HTR-8/SVneo (cell line): ENCODE results near the gene APOBEC3G.
"Not testable (repeated sequence)": the region's sequence is repeated elsewhere in the genome, so short reads cannot be mapped to it uniquely, and the experiment has no call there.

Source experiments
- DNase-seq: peaks from one replicate; pipeline ENCODE4 v3.0.0; 2011; ENCODE audit warnings: low spot score, mixed read lengths; ENCODE audit not compliant: insufficient read length
- FAIRE-seq: peaks from 2 replicates; lab custom pipeline; 2011; peaks lifted over from hg19 to GRCh38; lab: Jason Lieb, UNC

APOBEC3G gene

DNA sequence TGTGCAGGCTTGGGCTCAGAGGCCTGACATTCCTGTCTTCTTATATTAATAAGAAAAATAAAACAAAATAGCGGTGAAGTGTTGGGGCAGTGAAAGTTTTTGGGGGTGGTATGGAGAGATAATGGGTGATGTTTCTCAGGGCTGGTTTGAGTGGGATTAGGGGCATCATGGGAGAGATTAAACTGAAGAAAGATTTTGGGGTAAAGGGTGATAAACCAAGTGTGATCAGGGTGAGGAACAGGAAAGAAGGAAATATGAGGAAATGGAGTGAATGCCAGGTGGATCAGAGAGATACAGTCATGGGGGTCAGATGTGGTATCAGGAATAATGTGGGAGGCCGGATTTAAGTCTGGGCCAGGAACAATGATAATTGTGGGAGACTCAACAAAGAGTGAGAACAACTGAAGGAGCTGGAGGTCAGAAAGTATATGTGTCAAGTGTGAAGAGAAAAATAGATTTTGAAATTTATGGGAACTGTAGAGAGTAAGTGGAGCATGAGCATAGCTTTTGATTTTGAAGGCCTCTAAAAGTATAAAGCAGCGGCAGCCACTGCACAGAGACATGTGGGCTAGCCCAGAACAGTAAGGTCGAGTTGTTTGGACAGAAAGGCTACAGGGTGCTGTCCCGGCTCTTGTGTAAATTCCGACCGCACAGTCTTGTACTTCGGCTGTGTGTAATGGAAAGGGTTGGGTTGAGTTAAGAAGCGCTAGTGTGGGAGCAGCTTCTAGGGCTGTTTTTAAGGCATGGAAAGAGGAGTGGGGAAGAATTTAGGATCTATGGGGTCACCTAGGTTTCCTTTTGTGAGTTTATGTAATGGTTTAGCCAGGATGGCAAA lies 10.4 kb upstream of the APOBEC3G start:
- not testable (repeated sequence) for DNase-seq, FAIRE-seq

GRCh38 chr22:39068033-39068785 lies 8.9 kb upstream of the APOBEC3G start:
- no peak for FAIRE-seq

GRCh38 chr22:39070186-39070585 lies 6.9 kb upstream of the APOBEC3G start:
- FAIRE-seq = no peak
- no peak for DNase-seq

More at GRCh38 chr22:39068033-39068785, 8.9 kb upstream of the APOBEC3G start:
- DNase-seq = no peak

DNA sequence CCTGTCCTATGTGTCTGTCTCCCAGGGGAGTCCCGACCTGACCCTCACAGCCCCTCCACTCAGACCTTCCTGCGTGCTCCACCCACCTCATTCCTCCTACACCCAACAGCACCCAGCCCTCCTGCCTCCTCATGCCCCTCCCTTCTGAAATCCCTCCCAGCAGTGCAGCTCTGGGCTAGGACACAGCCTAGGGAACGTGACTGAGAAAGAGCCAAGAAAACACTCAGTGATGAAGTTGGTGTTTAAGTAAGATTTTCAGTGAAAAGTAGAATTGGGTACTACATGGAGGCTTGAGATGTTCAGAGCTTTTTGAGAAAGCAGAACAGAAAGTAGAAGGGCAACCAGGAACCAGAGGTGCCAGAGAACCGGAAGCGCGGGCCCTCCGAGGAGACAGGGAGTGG lies 4.5 kb upstream of the APOBEC3G start:
- FAIRE-seq = not testable (repeated sequence)

GRCh38 chr22:39073981-39074380 lies 3.1 kb upstream of the APOBEC3G start:
- no peak for DNase-seq
- no peak for FAIRE-seq

More for the DNA sequence above, 4.5 kb upstream of the APOBEC3G start:
- not testable (repeated sequence) for DNase-seq

DNA sequence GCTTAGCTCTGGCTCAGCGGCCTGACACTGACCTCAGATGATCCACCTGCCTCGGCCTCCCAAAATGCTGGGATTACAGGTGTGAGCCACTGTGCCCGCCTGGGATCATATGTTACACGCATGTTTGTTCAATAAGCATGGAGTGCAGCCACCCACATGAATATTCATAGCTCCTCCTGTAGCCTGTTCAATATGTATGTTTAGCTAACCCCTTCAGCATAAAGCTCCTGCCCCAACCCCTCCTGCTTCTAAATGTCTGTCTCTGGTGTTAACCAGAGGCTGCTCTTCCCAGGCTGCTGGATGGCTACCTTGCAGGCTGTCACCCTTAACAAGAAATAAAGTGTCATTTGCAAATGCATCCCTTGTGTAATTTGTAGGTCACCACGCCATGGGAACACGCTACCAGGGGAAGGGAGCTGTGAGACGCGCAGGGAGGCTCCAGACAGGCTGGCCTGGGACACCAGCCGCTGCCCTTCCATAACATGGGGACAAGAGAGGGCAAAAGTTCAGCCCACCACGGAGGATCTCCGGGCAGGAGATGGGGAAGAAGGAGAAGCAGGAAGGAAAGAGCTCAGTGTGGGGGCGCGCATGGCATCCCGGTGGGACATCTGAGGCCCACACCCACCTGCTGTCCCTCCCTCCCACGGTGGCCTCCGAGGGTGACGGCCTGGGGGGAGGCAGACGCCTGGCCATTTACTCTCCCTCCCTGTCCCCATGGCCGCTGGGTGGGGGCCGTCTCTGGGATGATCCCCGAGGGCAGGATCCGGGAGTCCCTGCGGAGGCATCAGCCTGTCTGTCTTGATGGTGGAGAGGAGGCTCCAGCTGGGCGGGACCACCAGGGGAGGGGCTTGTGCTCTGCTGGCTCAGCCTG lies 685 bp upstream of the APOBEC3G start:
- not testable (repeated sequence) for FAIRE-seq, DNase-seq

- not testable (repeated sequence) for DNase-seq, FAIRE-seq
These were observed 837 bp downstream of the APOBEC3G start for GRCh38 chr22:39077912-39078311.

GRCh38 chr22:39078329-39078728 lies 1.3 kb downstream of the APOBEC3G start:
- DNase-seq (no peak), FAIRE-seq (no peak)

DNA sequence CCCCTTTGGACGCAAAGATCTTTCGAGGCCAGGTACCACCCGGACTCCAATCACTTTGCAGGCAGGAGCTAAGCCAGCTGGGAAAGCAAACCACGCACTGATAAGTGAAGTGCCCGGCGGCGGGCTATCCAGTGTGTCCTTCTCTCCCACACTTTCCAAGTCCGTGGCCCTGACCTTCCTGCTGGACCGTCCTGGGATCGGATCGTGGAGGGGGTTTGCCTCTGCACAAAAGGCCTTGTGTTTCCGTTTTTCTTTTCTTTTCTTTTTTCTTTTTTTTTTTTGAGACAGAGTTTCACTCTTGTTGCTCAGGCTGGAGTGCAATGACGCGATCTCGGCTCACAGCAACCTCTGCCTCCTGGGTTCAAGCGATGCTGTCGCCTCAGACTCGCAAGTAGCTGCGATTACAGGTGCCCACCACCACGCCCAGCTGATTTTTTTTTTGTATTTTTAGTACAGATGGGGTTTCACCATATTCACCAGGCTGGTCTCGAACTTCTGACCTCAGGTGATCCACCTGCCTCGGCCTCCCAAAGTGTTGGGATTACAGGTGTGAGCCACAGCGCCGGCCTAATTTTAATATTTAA lies 2.1 kb downstream of the APOBEC3G start:
- FAIRE-seq, DNase-seq: not testable (repeated sequence)

- DNase-seq = no peak
- FAIRE-seq = peak; percentile 4
These were observed 3.1 kb downstream of the APOBEC3G start for GRCh38 chr22:39080052-39080762.

DNA sequence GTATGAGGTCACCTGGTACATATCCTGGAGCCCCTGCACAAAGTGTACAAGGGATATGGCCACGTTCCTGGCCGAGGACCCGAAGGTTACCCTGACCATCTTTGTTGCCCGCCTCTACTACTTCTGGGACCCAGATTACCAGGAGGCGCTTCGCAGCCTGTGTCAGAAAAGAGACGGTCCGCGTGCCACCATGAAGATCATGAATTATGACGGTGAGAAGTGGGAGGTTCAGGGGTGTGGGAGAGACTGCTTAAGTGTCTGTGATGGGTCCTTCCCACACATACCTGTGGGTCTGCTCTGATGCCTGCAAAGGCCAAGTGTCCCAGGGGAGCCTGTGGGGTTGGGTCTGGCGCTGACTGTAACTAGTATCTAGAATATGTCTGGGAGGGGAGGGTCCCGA lies 3.9 kb downstream of the APOBEC3G start:
- DNase-seq = no peak
- no peak for FAIRE-seq

DNA sequence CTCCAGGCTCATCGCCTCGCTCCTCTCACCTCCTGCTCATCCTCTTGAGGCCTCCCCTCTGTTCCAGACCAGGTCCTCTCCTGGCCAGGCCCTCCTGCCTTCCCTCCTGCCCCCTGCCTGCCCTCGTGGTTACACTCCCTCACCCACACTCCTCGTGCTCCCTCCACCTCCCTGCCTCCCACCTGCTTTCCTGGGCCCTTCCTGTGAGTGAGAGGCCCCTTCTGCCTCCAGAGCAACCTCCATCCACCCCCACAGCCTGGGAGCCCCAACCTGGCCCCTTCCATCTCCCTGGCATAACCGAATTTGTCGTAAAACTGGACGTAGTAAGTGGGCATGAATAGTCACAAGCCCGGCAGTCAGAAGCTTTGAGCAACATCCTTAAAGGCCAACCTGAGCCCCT lies 4.5 kb downstream of the APOBEC3G start:
- no peak for FAIRE-seq

DNA sequence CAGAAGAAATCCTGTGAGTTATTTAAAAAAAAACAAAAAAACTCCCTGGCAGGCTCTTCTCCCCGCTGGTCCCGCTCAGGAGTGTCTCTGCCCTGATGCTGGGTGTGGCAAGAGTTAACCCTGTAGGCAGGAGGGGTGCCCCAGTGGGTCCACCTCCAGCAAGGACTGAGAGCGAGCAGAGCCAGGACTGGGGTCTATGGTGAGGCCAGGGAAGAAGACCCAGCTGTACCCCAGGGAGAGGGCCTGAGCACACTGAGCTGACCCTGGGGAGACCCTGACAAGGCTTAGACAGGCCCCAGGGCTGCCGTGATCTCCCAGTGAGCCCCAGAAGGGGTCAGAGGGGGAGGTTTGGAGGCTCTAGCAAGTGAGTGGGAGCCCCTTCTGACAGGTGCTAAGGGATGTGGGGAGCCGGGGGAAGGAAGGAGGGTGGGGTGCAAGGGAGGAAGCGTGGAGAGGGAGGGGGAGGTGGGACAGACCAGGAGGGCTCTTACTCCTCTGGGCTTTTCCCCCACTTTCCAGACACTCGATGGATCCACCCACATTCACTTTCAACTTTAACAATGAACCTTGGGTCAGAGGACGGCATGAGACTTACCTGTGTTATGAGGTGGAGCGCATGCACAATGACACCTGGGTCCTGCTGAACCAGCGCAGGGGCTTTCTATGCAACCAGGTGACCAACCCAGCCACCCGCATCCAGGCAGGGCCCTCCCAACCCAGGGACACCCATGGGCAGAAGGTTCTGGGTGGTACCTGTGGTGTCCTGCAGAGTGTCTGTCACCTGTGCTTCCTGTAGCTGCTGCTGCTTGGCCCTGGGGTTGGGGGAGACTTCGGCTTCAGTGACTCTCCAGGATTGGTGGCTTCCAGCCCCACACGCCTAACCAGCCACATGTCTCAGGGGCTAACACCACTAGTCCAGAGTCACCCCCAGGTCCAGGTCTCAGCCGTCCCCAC lies 6.4 kb downstream of the APOBEC3G start:
- FAIRE-seq (no peak), DNase-seq (no peak)

More for the DNA sequence above, 4.5 kb downstream of the APOBEC3G start:
- DNase-seq = no peak

DNA sequence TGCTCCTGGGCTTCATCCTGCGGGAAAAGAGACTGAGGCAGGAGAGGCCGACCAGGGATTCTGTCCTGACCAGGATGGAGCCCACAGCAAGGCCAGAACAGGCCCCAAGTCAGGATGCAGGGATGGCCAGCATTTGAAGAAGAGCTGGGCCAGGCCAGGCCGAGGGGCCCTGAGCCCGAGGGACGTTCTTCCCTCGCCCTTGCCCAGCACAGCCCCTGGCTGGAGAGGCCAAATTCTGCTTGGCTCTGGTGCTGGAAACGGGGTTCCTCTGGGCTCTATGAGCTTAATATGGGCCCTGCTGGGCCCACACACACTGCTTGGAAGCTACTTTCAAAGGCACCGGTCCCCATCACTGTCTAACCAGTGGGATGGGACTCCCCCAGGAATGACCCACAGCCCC lies 7.6 kb downstream of the APOBEC3G start:
- no peak for DNase-seq
- FAIRE-seq = no peak

DNA sequence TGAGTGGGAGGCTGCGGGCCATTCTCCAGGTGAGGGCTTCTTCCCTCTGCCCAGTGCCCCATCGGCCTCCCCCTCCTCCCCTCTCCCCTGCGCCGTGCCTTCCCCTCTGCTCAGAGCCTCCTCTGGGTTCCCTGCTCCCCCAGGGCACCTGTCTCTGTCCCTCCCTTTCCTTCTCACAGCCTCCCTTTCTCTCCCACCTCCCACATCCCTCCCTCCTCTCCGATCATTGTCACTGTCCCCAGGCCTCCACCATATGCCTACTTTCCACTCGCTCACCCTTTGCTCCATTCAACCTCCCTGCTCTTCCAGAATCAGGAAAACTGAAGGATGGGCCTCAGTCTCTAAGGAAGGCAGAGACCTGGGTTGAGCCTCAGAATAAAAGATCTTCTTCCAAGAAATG lies 10.0 kb downstream of the APOBEC3G start:
- no peak for FAIRE-seq

GRCh38 chr22:39087881-39088684 lies 11.0 kb downstream of the APOBEC3G start:
- FAIRE-seq (no peak), DNase-seq (no peak)

More for the DNA sequence above, 10.0 kb downstream of the APOBEC3G start:
- DNase-seq = no peak

DNA sequence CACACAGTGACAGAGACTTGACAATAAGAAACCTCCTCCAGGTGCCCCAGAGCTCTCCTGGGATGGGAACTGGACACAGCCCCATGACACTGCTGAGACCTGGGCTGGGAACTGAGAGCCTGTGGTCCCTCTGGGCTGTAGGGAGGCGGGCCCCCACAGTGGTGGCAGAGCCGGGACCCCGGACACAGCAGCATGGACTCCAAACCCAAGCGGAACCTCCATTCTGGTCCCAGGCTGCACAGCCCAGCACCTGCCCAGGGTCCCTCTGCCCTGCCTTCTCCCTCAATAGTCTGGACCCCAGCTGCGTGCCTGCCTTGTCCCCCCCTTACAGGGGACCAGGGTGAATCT lies 11.6 kb downstream of the APOBEC3G start:
- FAIRE-seq (no peak), DNase-seq (no peak)
